Peyer's patch (tissue), 4 donors: ENCODE measurements around the gene PDCL3.

Experiments used
- POLR2A ChIP-seq, 2 donors: fragments of 450-650 bp; IDR thresholded peaks; one replicate each; pipeline ENCODE4 v1.5.1; 2017; ENCODE audit warnings: antibody characterized with exemption in 2 of 2, mild to moderate bottlenecking in 2 of 2, moderate library complexity in 2 of 2
- TF ChIP-seq, protein P1 (sequence below), 6 experiments: fragments of 450-650 bp in 4 of 6; fragments of 200-600 bp in 2 of 6; sonication (generic) in 1 of 6; IDR thresholded peaks; one replicate each; pipeline ENCODE4 v1.5.1; 2017 to 2019; ENCODE audit warnings: antibody characterized with exemption in 6 of 6, mild to moderate bottlenecking in 3 of 6, moderate library complexity in 1 of 6

- no peak for TF ChIP-seq POLR2A (IDR thresholded peaks at IDR 0.05)
- TF ChIP-seq, protein P1, sequence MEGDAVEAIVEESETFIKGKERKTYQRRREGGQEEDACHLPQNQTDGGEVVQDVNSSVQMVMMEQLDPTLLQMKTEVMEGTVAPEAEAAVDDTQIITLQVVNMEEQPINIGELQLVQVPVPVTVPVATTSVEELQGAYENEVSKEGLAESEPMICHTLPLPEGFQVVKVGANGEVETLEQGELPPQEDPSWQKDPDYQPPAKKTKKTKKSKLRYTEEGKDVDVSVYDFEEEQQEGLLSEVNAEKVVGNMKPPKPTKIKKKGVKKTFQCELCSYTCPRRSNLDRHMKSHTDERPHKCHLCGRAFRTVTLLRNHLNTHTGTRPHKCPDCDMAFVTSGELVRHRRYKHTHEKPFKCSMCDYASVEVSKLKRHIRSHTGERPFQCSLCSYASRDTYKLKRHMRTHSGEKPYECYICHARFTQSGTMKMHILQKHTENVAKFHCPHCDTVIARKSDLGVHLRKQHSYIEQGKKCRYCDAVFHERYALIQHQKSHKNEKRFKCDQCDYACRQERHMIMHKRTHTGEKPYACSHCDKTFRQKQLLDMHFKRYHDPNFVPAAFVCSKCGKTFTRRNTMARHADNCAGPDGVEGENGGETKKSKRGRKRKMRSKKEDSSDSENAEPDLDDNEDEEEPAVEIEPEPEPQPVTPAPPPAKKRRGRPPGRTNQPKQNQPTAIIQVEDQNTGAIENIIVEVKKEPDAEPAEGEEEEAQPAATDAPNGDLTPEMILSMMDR (IDR thresholded peaks at IDR 0.05) = no peak
Measured at GRCh38 chr2:100529176-100529575, 33.6 kb upstream of the PDCL3 start.
